Mesothelial cell of epicardium (in vitro differentiated cells): ENCODE measurements around the gene SH3PXD2B. TPM values are rescaled to one million over a fixed set of nuclear protein-coding genes. Genes with fewer than 3 reads are reported as not detected.

Source experiments
- DNase-seq, 2 experiments: peaks; one replicate each; pipeline ENCODE4 v3.0.0; 2021; ENCODE audit warnings: low spot score in 2 of 2; ENCODE audit not compliant: unreplicated experiment in 2 of 2
- H3K27ac Mint-ChIP-seq: 2 replicates; pipeline ENCODE4 v1.8.0; 2021; ENCODE audit warnings: mixed read lengths
- H3K27me3 Mint-ChIP-seq: 2 replicates; pipeline ENCODE4 v1.8.0; 2021; ENCODE audit warnings: low read depth, mixed read lengths
- H3K36me3 Mint-ChIP-seq: 2 replicates; pipeline ENCODE4 v1.8.0; 2021; ENCODE audit warnings: mixed read lengths
- H3K4me1 Mint-ChIP-seq: 2 replicates; pipeline ENCODE4 v1.8.0; 2021; ENCODE audit warnings: mixed read lengths
- H3K4me3 Mint-ChIP-seq: 2 replicates; pipeline ENCODE4 v1.8.0; 2021; ENCODE audit warnings: mild to moderate bottlenecking, moderate library complexity, mixed read lengths
- H3K9me3 Mint-ChIP-seq: 2 replicates; pipeline ENCODE4 v1.8.0; 2021; ENCODE audit warnings: mixed read lengths
- total RNA-seq: library from RNA; stranded (reverse); gene quantifications from 3 replicates; pipeline ENCODE4 v1.2.1, GENCODE V29; 2021
- TF ChIP-seq, protein P1 (sequence below): fragments of 200-600 bp; sonication (generic); IDR thresholded peaks from one replicate; pipeline ENCODE4 v1.5.0; 2021; ENCODE audit warnings: antibody characterized with exemption; ENCODE audit not compliant: unreplicated experiment

The SH3PXD2B gene
- total RNA-seq, 1 donor from 2014 or later, result 68.9 TPM

GRCh38 chr5:172361566-172362238 is 92.6 kb downstream of the SH3PXD2B start:
- H3K27me3 Mint-ChIP-seq, result no peaks in the 10 kb centered on the region
- TF ChIP-seq, protein P1, sequence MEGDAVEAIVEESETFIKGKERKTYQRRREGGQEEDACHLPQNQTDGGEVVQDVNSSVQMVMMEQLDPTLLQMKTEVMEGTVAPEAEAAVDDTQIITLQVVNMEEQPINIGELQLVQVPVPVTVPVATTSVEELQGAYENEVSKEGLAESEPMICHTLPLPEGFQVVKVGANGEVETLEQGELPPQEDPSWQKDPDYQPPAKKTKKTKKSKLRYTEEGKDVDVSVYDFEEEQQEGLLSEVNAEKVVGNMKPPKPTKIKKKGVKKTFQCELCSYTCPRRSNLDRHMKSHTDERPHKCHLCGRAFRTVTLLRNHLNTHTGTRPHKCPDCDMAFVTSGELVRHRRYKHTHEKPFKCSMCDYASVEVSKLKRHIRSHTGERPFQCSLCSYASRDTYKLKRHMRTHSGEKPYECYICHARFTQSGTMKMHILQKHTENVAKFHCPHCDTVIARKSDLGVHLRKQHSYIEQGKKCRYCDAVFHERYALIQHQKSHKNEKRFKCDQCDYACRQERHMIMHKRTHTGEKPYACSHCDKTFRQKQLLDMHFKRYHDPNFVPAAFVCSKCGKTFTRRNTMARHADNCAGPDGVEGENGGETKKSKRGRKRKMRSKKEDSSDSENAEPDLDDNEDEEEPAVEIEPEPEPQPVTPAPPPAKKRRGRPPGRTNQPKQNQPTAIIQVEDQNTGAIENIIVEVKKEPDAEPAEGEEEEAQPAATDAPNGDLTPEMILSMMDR, result no peak
- H3K4me1 Mint-ChIP-seq, result peaks cover 3% of the 10 kb centered on the region
- DNase-seq, result no peak
- H3K36me3 Mint-ChIP-seq, result peaks cover 58% of the 10 kb centered on the region
- H3K9me3 Mint-ChIP-seq, result peaks cover 6% of the 10 kb centered on the region
- no peak overlapping the region for H3K4me3 Mint-ChIP-seq
- H3K27ac Mint-ChIP-seq, result no peak overlapping the region

DNA sequence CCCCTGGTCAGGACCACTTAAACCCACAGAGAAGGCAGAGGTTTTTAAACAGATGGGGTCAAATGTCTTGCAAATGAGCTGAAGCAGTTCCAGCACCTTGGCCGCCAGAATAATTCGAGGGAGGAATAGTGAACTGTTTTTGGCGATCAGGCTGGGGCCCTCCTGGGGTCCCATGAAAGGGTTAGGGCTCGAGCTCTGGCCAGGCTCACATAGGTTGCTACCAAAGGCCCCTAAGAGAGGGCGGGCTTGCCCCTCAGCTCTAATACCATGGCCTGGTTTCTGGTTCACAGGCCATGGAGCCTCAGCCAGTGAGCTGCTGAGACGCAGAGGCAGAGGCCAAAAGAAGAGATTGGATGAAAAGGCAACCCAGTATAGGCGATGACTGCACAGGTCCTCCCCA is 96.0 kb downstream of the SH3PXD2B start:
- H3K36me3 Mint-ChIP-seq, result peaks cover 59% of the 10 kb centered on the region
- no peak overlapping the region for H3K27ac Mint-ChIP-seq

GRCh38 chr5:172356527-172356926 is 97.8 kb downstream of the SH3PXD2B start:
- peaks cover 60% of the 10 kb centered on the region for H3K36me3 Mint-ChIP-seq

More for the DNA sequence above, 96.0 kb downstream of the SH3PXD2B start:
- DNase-seq, result no peak
- no peaks in the 10 kb centered on the region for H3K4me1 Mint-ChIP-seq
- H3K27me3 Mint-ChIP-seq, result no peaks in the 10 kb centered on the region
- no peak overlapping the region for H3K4me3 Mint-ChIP-seq
- TF ChIP-seq, protein P1, result no peak
- no peaks in the 10 kb centered on the region for H3K9me3 Mint-ChIP-seq

GRCh38 chr5:172356047-172356446 is 98.3 kb downstream of the SH3PXD2B start:
- H3K36me3 Mint-ChIP-seq, result peaks cover 60% of the 10 kb centered on the region
- H3K9me3 Mint-ChIP-seq, result no peaks in the 10 kb centered on the region
- no peaks in the 10 kb centered on the region for H3K4me1 Mint-ChIP-seq
- TF ChIP-seq, protein P1, result no peak
- no peak overlapping the region for H3K27ac Mint-ChIP-seq
- H3K4me3 Mint-ChIP-seq, result no peak overlapping the region
- no peak for DNase-seq
- H3K27me3 Mint-ChIP-seq, result no peaks in the 10 kb centered on the region

More at GRCh38 chr5:172356527-172356926, 97.8 kb downstream of the SH3PXD2B start:
- no peak for DNase-seq
- Mint-ChIP-seq H3K9me3 (no peaks in the 10 kb centered on the region), H3K27ac (no peak overlapping the region), H3K4me3 (no peak overlapping the region), H3K27me3 (no peaks in the 10 kb centered on the region), H3K4me1 (no peaks in the 10 kb centered on the region)
- TF ChIP-seq, protein P1, result no peak

DNA sequence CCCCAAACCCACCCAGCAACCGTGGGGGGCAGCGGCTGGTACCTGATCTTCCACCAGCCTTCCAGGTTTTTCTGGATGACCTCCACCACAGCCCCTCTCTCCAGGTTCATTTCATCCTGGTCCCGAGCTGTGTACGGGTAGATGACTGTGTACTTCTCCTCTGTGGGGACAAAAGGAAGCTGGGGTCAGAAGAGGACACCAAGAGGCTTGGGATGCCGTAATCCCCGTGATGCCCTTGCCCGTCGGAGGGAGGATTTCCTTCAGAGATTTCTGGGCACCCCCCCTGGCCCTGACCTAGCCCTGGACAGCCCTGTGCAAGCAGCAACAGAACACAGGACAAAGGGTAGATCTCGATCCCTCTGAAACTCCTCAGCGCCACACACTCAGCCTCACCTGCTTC is 100.5 kb downstream of the SH3PXD2B start:
- Mint-ChIP-seq H3K4me1 (no peaks in the 10 kb centered on the region), H3K27me3 (no peaks in the 10 kb centered on the region), H3K9me3 (no peaks in the 10 kb centered on the region), H3K36me3 (peaks cover 55% of the 10 kb centered on the region), H3K27ac (no peak overlapping the region), H3K4me3 (no peak overlapping the region)
- no peak for DNase-seq
- TF ChIP-seq, protein P1, result no peak
